Hematopoietic multipotent progenitor cell treated with erythropoietin and hydrocortisone succinate and interleukin-3 and kit ligand, for 17 days (in vitro differentiated cells): ENCODE data around the gene TLX3.
"Not testable (repeated sequence)": the region's sequence is repeated elsewhere in the genome, so short reads cannot be mapped to it uniquely, and the experiment has no call there.

Source experiments
- DNase-seq: peaks from one replicate; pipeline ENCODE4 v3.0.0-alpha.2; 2015; ENCODE audit warnings: low spot score

TLX3 gene

DNA sequence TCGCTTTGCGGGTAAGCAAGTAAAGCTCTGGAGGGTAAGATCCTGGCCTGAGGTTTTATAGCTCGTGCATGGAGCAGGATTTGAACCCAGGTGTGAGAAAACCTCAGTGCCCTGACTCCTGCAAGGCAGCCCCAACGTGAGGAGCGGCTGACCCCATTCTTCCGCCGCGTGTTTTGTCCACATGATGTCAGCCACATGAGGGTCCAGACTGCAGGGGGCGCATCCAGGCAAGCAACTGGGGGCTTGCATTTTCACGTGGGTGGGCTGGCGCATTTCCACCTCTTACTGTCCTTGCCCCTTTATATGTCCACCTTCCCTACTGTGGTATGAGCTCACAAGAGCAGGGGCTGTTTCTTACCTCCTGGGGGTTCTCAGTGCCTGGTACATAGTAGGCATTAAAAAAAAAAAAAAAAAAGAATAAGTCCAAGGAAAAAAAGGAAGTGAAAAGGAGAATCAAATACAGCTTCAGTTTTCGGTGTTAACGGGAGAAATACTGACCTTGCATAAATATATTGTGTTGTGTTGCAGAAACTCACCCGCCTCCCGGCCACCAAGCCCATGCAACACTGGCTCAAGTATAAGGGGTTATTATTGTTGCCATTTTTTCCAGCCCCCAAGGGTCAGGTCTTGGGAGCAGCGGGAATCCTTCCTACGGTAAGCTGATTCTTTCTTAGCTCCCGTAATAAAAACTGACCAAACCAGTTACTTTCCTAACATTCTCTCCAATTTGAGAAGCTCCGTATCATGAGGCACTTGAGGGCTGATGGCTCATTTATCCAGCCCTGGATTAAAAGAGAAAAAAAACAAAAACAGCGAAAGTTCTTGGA, 15.0 kb downstream of the TLX3 start:
- DNase-seq = no peak

DNA sequence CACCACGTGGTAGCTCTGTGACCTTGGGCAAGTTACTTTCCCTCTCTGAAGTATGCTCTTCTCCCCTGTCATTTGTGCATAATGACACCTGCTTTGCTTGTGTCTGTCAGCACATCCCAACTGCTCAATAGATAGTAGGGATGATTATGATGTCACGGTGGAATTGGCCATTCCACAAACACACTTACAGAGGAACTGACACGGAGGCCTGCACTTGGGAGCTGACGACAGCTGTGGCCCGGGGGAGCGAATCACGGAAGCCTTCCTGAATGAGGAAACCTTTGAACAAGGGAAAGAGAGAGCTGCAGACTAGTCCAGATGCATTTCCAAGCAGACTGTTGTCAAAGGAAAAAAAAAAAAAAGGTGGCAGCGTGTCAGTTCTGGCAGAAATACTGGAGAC, 21.0 kb downstream of the TLX3 start:
- DNase-seq = no peak

DNA sequence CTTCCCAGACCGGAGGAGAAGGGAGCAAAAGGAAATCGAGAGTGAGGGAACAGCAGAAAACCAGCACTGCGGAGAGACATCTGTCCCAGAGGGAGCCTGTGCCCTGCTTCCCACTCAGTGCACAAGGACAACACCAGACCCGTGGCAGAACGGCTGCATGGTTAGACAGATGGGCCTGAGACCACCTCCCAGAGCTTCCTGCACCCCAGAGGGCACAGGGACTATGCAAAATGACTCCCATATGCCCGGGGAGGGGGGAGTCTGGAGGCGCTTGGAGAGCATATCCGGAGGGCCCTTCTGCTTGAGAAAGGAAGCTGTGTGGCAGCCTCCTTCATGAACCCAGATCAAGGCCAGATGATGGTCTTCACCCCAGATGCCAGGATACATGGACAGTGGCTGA, 26.6 kb downstream of the TLX3 start:
- DNase-seq = no peak

DNA sequence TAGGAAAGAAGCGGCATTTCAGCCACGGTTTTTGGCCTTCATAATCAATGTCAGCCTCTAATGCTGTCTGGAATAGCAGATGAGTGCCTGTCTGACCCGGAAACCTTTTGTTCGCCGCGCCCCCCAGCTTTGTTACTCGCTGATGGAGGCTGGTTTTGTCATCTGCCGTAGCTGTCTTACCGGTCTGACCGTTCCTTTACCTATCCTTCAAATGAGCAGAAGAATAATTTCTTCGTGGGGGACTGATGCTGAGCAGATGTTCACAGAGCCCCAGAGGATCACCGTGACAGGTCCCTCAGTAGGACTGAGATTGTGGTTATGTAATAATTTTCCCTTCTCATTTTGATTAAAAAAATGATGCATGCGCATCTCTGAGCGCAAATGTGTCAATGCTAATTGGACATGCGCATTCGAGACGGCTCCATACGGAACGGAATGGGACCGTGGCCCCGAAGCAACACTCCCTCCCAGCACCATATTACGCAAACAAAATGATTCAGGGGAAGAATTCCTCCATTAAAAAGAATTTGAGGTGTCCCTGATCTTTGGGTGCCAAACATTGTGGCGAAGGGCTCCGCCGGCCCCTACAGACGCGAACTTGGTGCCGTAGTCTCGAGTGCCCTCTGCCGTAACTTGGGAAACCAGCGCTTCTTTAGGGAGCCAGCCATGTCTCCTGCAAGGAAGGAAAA, 27.6 kb downstream of the TLX3 start:
- DNase-seq = no peak

DNA sequence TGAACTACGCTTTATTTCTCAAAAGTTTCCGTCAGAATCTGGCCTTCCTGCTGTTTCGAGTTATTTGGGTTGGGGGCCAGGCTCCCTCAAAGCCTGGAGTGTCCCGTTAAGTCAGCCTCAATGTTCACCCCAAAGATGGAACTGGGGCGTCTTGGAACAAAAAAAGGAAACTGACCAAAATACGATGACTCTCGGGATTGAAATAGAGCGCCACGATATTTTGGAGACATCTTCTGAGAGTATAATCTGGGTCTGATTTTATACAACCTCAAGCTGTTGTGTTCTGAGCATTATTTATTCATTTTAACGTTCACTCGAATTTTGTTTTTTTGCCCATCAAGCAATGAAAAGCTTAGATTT, 28.1 kb downstream of the TLX3 start:
- no peak for DNase-seq

DNA sequence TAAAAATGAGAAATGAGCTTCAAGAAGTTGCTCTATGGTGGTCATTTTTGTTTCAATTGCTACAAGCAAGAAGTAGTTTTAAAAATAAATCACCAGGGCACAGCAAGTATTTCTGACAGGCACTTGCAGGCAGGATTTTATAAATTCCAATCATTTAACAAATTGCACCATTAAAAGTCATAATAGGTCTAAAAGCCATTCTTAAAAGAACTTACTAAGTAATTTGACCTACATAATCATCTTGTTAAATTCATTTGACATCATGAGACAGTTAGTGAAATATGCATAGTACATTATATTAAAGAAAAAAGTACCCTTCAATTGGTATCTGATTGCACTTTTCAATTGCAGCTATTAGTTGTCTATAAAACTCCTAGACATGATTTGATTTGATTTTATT, 31.0 kb downstream of the TLX3 start:
- no peak for DNase-seq

DNA sequence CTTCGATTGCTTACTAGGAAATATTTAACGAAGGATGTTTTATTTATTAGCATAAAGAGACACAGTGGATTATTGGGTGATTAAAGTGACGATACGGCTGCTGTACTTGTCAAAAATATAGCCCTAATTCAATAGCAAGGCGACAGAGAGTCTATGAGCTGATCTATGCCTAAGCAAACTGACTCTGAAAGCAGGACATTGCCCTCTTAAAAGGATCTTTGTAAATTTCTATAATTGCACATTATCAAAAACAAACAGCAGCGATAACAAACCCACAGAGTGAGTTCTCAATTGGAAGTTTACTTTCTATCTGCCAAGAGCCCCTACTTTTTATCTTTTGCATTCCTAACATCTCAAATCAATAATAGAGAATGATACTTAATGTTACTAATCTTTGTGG, 31.4 kb downstream of the TLX3 start:
- DNase-seq = no peak

DNA sequence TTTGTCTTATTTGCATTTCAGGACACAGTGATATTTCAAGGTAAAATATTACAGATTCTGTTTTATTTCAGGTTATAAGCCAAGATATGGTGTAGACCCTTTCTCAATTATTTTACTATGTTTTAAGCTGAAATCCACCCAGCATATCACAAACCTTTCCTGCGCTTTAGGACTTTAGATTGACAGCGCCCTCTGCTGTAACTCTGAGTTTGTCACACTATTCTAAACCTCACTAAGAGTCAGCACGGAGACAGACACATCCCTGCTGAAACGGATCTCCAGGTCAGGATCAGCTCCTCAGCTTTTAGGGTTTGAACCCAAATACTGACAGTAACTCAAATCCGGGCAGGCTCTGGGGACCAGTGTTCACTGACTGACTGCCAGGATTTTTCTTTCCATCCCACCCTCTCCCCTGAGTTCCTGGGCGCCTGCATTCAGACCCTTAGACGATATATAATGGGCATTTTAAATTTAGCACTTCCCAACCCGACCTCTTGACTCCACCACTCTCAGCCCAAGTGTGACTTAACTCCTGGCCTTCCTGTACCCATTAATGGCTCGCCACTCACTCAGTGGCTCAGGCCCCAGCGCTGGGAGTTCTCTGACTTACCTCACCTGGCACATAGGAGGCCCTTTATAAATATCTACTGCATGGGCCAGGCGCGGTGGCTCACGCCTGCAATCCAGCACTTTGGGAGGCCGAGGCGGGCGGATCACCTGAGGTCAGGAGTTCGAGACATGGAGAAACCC, 33.5 kb downstream of the TLX3 start:
- DNase-seq = peak; percentile 17

DNA sequence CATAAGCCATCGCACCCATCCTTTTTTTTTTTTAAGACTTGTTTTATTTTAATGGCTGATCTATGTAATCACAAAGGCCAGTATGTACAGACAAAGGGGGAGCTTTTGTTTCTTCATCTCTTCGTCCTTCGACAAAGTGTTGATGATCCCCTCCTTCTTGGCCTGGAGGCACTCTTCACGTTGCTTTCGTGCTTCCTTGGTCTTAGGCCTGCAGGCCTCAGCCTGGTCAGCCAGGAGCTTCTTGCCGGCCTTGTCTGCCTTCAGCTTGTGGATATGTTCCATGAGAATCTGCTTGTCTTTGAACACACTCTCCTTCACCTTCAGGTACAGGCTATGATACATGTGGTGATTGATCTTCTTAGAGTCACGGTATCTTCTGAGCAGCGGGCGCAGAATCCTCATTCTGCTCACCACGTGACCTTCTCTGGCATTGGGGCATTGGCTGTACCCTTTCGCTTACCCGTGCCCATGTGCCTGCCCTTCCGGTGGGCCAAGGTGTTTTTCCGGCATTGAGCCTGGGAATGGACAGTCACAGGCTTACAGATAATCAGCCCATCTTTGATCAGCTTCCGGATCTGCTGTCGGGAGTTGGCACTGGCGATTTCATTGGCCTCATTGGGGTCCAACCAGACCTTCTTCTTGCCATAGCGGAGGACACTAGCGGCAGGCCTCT, 36.0 kb downstream of the TLX3 start:
- DNase-seq = no peak

DNA sequence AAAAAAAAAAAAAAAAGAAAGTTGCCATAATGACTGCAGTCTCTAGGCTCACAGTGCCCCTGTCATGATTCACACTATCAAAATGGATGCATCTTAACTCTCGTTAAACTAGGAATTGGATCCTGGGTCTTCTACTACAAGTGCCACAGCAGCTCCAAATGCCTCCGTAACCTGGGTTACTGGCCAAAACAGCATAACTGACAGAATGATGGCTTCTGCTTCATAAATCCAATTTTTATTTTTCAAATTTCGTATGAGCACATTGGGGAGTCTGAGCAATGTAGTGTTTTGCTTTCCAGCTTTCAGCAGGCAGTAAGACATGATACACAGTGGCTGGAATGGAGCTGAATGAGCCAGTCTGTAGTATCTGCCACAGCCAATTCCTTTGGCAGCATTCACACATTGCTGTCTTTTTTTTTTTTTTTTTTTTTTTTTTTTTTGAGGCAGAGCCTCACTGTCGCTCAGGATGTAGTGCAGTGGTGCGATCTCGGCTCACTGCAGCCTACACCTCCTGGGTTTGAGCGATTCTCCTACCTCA, 42.6 kb downstream of the TLX3 start:
- no peak for DNase-seq

DNA sequence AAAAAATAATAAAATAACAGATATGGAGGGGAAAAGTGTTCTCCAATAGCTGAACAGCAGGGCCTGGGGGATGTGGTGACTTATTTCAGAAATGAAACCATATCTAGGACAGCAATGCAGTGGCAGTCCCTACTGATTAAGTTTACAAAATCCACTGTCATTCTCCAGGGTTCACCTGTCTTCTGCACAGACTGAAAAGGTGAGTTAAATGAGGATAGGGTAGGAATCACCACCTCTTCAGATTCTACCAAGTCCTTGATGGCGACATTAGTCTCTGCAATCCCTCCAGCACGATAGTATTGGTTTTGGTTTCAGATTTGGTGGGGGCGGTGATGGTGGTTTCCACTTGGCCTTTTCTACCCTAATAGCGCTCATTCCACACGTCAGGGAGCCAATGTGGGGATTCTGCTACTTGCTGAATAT, 46.3 kb downstream of the TLX3 start:
- DNase-seq = no peak

DNA sequence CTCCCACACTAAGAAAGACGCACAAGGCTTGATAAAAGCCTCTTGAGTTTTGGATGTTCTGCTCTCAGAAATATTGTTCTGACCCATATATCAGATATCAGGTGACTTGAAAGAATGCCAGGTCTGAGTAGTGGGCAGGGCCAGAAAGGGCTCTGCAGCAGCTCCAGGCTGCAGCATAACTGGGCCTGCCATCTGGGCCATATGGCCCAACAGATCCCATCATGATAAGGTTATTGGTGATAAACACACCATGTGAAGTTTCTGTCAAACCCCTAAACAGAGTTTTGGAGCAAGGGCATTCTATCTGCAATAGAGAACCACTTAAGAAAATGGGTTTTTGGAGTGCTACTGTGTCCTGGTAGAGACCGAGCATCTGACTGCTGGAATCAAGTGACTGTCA, 48.8 kb downstream of the TLX3 start:
- no peak for DNase-seq

DNA sequence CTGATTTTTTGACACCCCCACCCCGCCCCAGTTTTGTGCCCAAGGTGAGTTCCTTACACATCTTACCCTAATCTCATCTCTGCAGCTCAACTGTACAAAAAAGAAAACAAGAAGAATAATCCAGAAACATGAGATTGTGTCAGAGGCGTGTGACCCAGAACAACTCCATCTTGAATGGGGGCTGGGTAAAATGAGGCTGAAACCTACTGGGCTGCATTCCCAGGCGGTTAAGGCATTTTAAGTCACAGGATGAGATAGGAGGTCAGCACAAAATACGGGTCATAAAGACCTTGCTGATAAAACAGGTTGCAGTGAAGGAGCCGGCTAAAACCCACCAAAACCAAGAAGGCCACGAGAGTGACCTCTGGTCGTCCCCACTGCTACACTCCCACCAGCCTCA, 52.1 kb downstream of the TLX3 start:
- DNase-seq = not testable (repeated sequence)
